22Rv1 (cell line): Measurements from ENCODE around the gene NECTIN2.

Experiments used
- CTCF ChIP-seq: fragments of 450-650 bp; IDR thresholded peaks from 2 replicates; pipeline ENCODE4 v1.5.1; 2017; ENCODE audit warnings: mild to moderate bottlenecking
- ZFX ChIP-seq: fragments of 450-650 bp; IDR thresholded peaks from 2 replicates; pipeline ENCODE4 v1.6.1; 2017; ENCODE audit warnings: antibody characterized with exemption, borderline replicate concordance

GRCh38 chr19:44931541-44931940 is 85.4 kb downstream of the NECTIN2 start:
- TF ChIP-seq CTCF: no peak
- TF ChIP-seq ZFX: no peak
